Urinary bladder (tissue), 4 donors: ENCODE results near the gene NOL4L. TPM values are rescaled to one million over a fixed set of nuclear protein-coding genes. Genes with fewer than 3 reads are reported as not detected.
"Not testable (repeated sequence)": the region's sequence is repeated elsewhere in the genome, so short reads cannot be mapped to it uniquely, and the experiment has no call there.

Experiments
- DNase-seq: peaks from one replicate; pipeline ENCODE4 v3.0.0-alpha.2; 2015; ENCODE audit errors: extremely low spot score
- H3K27ac ChIP-seq: one replicate; pipeline ENCODE4 v1.5.1; 2013; ENCODE audit warnings: low read depth, mild to moderate bottlenecking, moderate library complexity
- H3K36me3 ChIP-seq: one replicate; pipeline ENCODE4 v1.6.1; 2013; ENCODE audit warnings: mild to moderate bottlenecking, moderate library complexity; ENCODE audit not compliant: insufficient read depth
- H3K4me1 ChIP-seq: one replicate; pipeline ENCODE4 v1.6.1; 2013; ENCODE audit warnings: mild to moderate bottlenecking, moderate library complexity; ENCODE audit not compliant: insufficient read depth
- H3K4me3 ChIP-seq: one replicate; pipeline ENCODE4 v1.5.1; 2013; ENCODE audit warnings: low read depth, low read length
- WGBS: extraction: QIAGEN DNeasy Blood & Tissue Kit; methylation state at CpG from one replicate; pipeline ENCODE4 v1.1.7; 2013; 5-methylcytosine and 5-hydroxymethylcytosine counted together
- polyA plus RNA-seq: library from polyadenylated mRNA; stranded (reverse); fragments of 200-250 nt; gene quantifications from one replicate; pipeline ENCODE4 v1.2.3, GENCODE V29; 2013
- total RNA-seq: library from RNA; depleted of rRNA; stranded (reverse); fragments of >200 nt; gene quantifications from one replicate; pipeline ENCODE4 v1.2.3, GENCODE V29; 2014
- donor health status: healthy with polysubstance abuse.
- donor health status: healthy.

The NOL4L gene
- total and polyA plus RNA-seq, 2 donors: 9.1 to 11.5 TPM

DNA sequence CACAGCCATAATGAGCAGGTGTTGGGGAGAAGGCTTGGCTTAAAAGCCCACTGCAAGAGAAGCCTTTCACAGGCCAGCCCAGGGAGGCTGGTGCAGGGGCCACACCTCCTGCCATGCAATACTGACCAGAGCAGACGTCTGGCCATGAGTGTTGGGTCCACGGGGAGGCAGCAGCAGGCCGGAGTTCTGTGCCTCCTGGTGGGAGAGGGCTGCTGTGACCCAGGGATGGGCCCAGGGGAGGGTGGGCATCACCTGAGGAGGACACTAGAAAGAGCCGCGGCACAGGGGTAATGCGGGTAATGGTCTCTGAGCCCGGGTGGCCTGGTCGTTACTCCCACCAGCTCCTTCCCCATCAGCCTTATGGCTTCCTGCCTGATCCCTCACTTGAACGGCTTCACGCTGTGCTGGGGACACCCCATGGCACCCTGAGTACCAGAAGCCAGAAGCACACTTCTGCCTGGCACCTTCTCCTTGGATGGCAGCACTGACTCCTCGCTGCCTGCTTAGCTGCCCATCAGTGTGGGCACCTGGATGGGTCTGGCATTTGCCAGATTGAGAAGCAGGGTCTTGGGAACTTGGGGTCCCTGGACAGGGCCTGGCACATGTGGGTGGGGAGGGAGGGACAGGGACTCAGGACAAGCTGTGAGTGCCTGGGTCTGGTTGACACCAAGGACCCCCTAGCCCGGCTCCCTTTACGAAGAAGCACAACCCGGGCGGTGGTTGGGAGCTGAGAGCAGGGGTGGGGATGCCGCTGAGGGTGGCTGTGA is 118.2 kb downstream of the NOL4L start:
- Histone ChIP-seq H3K4me3 (no peak overlapping the region), H3K27ac (peak overlapping the region; percentile 26), H3K36me3 (no peaks in the 10 kb centered on the region), H3K4me1 (no peaks in the 10 kb centered on the region)
- 79% methylated on average over 16 of the region's 16 CpGs for WGBS
- no peak for DNase-seq

DNA sequence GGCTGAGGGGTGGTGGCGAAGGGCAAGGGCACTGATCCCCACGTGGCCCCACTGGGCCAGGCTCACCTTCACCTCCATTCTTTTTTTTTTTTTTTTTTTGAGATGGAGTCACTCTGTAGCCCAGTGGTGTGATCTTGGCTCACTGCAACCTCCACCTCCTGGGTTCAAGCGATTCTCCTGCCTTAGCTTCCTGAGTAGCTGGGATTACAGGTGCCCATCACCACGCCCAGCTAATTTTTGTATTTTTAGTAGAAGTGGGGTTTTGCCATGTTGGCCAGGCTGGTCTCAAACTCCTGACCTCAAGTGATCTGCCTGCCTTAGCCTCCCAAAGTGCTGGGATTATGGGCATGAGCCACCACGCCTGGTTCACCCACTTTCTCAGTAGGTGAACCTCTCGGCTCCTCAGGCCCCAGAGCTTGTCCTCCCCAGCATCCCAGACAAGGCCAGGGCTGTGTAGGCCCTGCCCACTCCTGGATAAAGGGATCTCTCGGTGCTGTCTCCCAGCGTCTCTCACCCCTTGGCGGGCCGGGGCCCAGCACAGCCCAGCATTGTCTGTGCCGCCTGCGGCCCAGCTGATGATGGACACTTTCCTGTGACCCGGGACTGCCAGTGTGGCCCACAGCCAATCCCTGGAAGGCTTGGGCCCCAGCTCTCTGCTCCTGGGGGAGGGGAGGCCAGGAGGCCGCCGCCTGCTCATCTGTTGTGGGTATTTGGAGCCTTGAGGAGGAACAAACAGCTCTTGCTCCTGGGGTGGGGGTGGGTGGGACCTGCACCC is 119.0 kb downstream of the NOL4L start:
- peak overlapping the region; percentile 88 for H3K27ac ChIP-seq
- 62% methylated on average over 15 of the region's 15 CpGs for WGBS
- DNase-seq, H3K36me3 ChIP-seq, H3K4me3 ChIP-seq, H3K4me1 ChIP-seq: not testable (repeated sequence)

DNA sequence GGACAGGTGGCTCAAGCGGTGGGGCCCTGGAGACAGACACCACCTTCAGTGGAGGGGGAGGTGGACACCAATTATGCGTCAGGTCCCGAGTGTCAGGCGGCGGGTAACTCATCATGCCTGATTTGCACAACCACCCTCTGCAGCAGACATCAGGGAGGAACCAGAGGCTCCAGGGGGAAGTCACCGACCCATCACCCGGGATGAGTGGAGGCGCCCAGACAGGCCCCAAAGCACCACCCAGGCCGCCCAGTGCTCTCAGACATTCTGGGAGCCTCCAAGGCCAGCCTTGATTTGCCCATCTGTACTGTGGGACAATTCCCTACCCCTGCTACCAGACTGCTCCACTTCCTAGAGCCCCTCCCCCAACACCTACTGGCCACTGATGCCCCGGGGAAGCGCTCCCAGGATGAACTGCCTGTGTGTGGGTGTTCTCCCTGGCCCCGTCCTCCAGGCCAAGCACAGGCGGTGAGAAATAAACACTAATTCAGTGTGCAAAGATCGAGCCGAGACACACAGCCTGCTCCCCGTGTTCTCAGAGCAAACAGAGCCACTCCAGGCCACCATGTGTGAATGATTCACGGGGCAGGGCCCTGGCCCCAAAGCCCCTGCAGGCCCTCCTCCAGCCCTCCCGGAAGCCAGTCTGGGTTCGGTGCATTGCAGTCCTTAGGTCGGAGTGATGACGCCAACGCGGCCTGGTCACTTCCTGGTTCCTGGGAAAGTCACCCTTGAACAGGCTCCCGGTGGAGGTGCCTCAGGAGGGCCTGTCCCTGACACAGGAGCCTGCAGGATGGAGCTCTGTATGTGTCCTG is 119.8 kb downstream of the NOL4L start:
- no peak overlapping the region for H3K4me3 ChIP-seq
- no peaks in the 10 kb centered on the region for H3K36me3 ChIP-seq
- WGBS: 43% methylated on average over 24 of the region's 24 CpGs
- peak overlapping the region; percentile 88 for H3K27ac ChIP-seq
- H3K4me1 ChIP-seq: no peaks in the 10 kb centered on the region
- no peak for DNase-seq

DNA sequence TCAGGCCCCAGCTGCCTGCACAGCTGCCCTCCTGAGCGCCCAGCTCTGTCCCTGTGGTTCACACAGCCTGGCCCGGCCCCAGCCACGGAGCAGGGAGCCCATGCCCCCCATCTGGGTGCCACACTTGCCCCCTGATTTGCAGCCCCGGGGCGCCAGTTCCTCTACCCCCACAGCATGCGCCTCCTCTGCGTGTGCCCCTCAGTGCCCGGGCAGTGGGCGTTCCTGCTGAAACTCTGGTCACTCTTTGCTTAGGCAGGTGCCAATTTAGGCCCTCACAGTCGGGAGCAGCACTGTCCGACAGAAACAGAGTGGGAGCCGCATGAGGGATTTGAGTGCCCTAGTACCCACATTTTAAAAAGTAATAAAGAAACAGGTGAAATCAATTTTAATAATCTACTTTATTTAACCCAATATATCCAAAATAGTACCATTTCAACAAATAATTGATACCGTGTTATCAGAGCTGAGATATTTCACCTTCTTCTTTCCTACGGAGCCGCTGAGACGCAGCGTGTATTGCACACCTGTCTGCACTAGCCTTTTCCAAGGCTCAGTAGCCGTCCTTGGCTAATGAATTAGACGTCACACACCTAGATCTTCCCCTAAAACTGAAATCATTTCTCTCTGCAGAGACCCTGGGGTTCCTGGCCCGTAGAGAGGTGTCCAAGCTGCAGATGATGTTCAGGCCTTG is 120.6 kb downstream of the NOL4L start:
- WGBS: 78% methylated on average over 20 of the region's 20 CpGs
- no peak for DNase-seq
- Histone ChIP-seq H3K4me1 (no peaks in the 10 kb centered on the region), H3K36me3 (no peaks in the 10 kb centered on the region), H3K27ac (peak overlapping the region; percentile 88), H3K4me3 (no peak overlapping the region)

- H3K36me3 ChIP-seq: no peaks in the 10 kb centered on the region
- 47% methylated on average over 28 of the region's 28 CpGs for WGBS
- H3K4me1 ChIP-seq: no peaks in the 10 kb centered on the region
- no peak for DNase-seq
- no peak overlapping the region for H3K4me3 ChIP-seq
- peak overlapping the region; percentile 43 for H3K27ac ChIP-seq
These were observed 121.3 kb downstream of the NOL4L start for GRCh38 chr20:32463642-32464400.

GRCh38 chr20:32462900-32463641 is 122.1 kb downstream of the NOL4L start:
- no peak overlapping the region for H3K27ac ChIP-seq
- H3K4me1 ChIP-seq: no peaks in the 10 kb centered on the region
- no peak overlapping the region for H3K4me3 ChIP-seq
- H3K36me3 ChIP-seq: no peaks in the 10 kb centered on the region
- 61% methylated on average over 15 of the region's 15 CpGs for WGBS
- no peak for DNase-seq

GRCh38 chr20:32461836-32462600 is 123.1 kb downstream of the NOL4L start:
- WGBS: 91% methylated on average over 17 of the region's 17 CpGs
- Histone ChIP-seq H3K36me3 (no peaks in the 10 kb centered on the region), H3K27ac (no peak overlapping the region), H3K4me3 (no peak overlapping the region), H3K4me1 (no peaks in the 10 kb centered on the region)
- DNase-seq: no peak

DNA sequence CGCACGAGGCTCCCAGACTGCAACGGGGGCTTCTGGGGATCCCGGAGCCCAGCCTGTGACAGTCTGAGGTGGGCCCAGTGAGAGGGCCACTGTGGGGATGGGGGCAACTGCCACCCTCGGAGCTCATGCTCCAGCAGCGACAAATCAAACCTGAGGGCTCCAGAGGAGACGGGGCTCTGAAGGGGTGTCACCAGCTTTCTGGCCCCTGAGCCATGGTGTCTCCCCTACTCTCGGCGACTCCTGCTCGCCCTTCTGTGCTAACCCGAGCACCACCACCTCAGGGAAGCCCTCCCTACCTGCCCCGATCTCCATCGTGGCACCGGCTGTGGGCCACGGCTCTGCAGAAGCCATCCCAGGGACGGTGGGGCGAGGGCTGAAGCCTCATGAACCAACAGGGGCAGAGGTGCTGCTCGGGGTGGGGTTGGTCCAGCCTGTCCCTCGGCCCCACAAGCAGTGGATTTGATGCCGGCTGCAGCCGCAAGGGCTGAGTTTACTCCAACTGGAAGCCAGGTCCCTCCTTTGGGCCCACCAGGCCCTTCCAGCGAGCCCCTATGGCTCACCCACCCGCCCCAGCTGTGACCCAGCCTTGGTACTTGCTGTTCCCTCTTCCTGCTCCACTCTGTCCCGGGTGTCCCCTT is 124.3 kb downstream of the NOL4L start:
- Histone ChIP-seq H3K4me1 (no peaks in the 10 kb centered on the region), H3K36me3 (no peaks in the 10 kb centered on the region), H3K4me3 (no peak overlapping the region), H3K27ac (no peak overlapping the region)
- 92% methylated on average over 24 of the region's 24 CpGs for WGBS
- DNase-seq: no peak

DNA sequence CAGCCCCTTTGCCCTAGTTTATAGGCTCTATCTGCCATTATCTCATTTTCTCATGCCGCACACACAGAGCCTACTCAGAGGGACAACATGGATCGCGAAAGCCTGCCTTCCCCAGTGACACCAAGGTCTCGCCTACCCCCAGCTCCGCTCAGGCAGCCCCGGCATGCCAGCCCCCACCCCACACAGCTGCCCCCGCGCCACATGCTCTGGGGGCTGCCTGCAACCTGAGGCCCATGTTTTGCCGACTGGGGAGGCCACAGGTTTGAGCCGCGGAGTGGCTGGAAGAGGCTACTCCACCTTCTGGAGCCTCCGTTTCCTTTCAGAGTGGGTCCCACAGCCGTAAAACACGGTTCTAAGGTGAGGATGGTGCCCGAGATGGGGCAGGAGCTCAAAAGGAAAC is 124.9 kb downstream of the NOL4L start:
- 84% methylated on average over 15 of the region's 15 CpGs for WGBS
- H3K36me3 ChIP-seq: no peaks in the 10 kb centered on the region
- no peak for DNase-seq
- H3K27ac ChIP-seq: no peak overlapping the region
- H3K4me1 ChIP-seq: no peaks in the 10 kb centered on the region
- no peak overlapping the region for H3K4me3 ChIP-seq

- WGBS: 89% methylated on average over 12 of the region's 12 CpGs
- DNase-seq: no peak
- no peaks in the 10 kb centered on the region for H3K4me1 ChIP-seq
- no peak overlapping the region for H3K4me3 ChIP-seq
- no peak overlapping the region for H3K27ac ChIP-seq
- no peaks in the 10 kb centered on the region for H3K36me3 ChIP-seq
These were observed 126.3 kb downstream of the NOL4L start for GRCh38 chr20:32458837-32459220.

- WGBS: 84% methylated on average over 10 of the region's 10 CpGs
- no peaks in the 10 kb centered on the region for H3K36me3 ChIP-seq
- H3K4me3 ChIP-seq: no peak overlapping the region
- no peak for DNase-seq
- H3K27ac ChIP-seq: no peak overlapping the region
- H3K4me1 ChIP-seq: no peaks in the 10 kb centered on the region
These were observed 126.9 kb downstream of the NOL4L start for GRCh38 chr20:32458061-32458836.
